Osteoblast (primary cell): Measurements from ENCODE around the gene VMP1. TPM values are rescaled to one million over a fixed set of nuclear protein-coding genes. Genes with fewer than 3 reads are reported as not detected.

Experiments used
- DNase-seq: peaks from one replicate; pipeline ENCODE4 v3.0.0; 2011; ENCODE audit warnings: low spot score, mixed read lengths; ENCODE audit not compliant: insufficient read length; ENCODE audit errors: missing footprints
- H2AFZ ChIP-seq: 2 replicates; pipeline ENCODE4 v1.6.0; 2011; ENCODE audit warnings: mild to moderate bottlenecking, low read length
- H3K27ac ChIP-seq: 2 replicates; pipeline ENCODE4 v1.5.1; 2011; ENCODE audit warnings: mild to moderate bottlenecking, low read depth, low read length, moderate library complexity
- H3K27me3 ChIP-seq: 2 replicates; pipeline ENCODE4 v1.6.0; 2012; ENCODE audit warnings: mild to moderate bottlenecking, control low read depth, inconsistent platforms, low read length, moderate library complexity; ENCODE audit not compliant: insufficient read depth
- H3K36me3 ChIP-seq: 2 replicates; pipeline ENCODE4 v1.5.1; 2011; ENCODE audit warnings: mild to moderate bottlenecking, low read length, control low read depth, moderate library complexity; ENCODE audit not compliant: insufficient read depth
- H3K4me1 ChIP-seq: 2 replicates; pipeline ENCODE4 v1.5.1; 2011; ENCODE audit warnings: mild to moderate bottlenecking, low read length, control low read depth, moderate library complexity; ENCODE audit not compliant: insufficient read depth
- H3K4me2 ChIP-seq: 2 replicates; pipeline ENCODE4 v1.6.0; 2011; ENCODE audit warnings: mild to moderate bottlenecking, low read length; ENCODE audit not compliant: insufficient read depth
- H3K4me3 ChIP-seq: fragments of 200-600 bp; sonication (generic); 3 replicates; pipeline ENCODE4 v1.5.1; 2012; ENCODE audit warnings: mild to moderate bottlenecking, low read length, inconsistent platforms; ENCODE audit not compliant: insufficient read depth
- H3K79me2 ChIP-seq: 2 replicates; pipeline ENCODE4 v1.6.0; 2012; ENCODE audit warnings: mild to moderate bottlenecking, low read length, control low read depth, inconsistent platforms; ENCODE audit not compliant: insufficient read depth
- H3K9me3 ChIP-seq: 2 replicates; pipeline ENCODE4 v1.5.1; 2011; ENCODE audit warnings: low read depth, low read length, control low read depth
- H4K20me1 ChIP-seq: 2 replicates; pipeline ENCODE4 v1.6.0; 2012; ENCODE audit warnings: mild to moderate bottlenecking, low read length, control low read depth; ENCODE audit not compliant: insufficient read depth
- total RNA-seq: library from RNA; depleted of rRNA; stranded (reverse); fragments of >200 nt; gene quantifications from 2 replicates; pipeline ENCODE4 v1.2.3, GENCODE V29; 2012
- TF ChIP-seq, protein P1 (sequence below): IDR thresholded peaks from 2 replicates; pipeline ENCODE4 v1.5.1; 2011; ENCODE audit warnings: mild to moderate bottlenecking, low read depth, low read length, moderate library complexity; ENCODE audit errors: extremely low read depth

Gene VMP1
- total RNA-seq, 1 donor = 415 TPM

DNA sequence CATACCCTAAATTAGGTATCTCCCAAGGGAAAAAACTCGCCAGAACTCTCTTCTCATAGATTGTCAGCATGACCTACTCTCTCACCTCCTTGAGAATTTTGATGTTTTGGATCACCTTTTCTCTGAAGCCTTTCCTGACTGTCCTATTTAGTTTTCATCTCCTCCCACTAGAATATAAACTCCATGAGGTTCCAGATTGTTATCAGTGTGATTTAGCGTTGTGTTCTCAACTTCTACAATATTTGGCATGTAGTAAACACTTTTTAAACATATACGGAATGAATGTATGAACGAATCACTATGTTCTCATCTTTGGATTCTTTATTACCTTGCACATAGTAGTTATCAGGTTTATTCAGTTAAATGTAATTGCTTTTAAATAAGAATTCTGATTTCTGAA is 88.7 kb downstream of the VMP1 start:
- Histone ChIP-seq H3K4me3 (no peak overlapping the region), H3K9me3 (no peaks in the 10 kb centered on the region), H3K36me3 (peaks cover 3% of the 10 kb centered on the region), H3K27ac (peak overlapping the region; percentile 42), H3K4me2 (no peak overlapping the region), H3K27me3 (no peaks in the 10 kb centered on the region), H4K20me1 (no peaks in the 10 kb centered on the region), H3K79me2 (peaks cover 8% of the 10 kb centered on the region), H2AFZ (no peak overlapping the region), H3K4me1 (peaks cover 31% of the 10 kb centered on the region)
- TF ChIP-seq, protein P1, sequence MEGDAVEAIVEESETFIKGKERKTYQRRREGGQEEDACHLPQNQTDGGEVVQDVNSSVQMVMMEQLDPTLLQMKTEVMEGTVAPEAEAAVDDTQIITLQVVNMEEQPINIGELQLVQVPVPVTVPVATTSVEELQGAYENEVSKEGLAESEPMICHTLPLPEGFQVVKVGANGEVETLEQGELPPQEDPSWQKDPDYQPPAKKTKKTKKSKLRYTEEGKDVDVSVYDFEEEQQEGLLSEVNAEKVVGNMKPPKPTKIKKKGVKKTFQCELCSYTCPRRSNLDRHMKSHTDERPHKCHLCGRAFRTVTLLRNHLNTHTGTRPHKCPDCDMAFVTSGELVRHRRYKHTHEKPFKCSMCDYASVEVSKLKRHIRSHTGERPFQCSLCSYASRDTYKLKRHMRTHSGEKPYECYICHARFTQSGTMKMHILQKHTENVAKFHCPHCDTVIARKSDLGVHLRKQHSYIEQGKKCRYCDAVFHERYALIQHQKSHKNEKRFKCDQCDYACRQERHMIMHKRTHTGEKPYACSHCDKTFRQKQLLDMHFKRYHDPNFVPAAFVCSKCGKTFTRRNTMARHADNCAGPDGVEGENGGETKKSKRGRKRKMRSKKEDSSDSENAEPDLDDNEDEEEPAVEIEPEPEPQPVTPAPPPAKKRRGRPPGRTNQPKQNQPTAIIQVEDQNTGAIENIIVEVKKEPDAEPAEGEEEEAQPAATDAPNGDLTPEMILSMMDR = no peak
- DNase-seq = no peak

DNA sequence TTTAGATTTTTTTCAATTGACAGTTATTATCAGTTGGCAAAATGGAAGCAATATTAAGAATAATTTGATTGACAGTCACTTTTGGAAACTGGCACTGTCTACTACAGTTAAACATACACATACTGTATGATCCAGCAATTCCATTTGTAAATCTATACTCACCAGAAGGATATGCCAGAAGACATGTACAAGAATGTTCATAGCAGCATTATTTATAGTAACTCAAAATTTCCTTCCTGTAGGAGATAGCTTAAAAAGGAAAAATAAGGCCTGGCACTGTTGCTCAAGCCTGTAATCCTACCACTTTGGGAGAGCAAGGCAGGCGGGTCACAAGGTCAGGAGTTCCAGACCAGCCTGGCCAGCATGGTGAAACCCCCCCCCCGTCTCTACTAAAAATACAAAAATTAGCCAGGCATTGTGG is 89.3 kb downstream of the VMP1 start:
- no peak overlapping the region for H3K4me2 ChIP-seq
- H3K4me1 ChIP-seq = peaks cover 28% of the 10 kb centered on the region
- H3K9me3 ChIP-seq = no peaks in the 10 kb centered on the region
- peaks cover 8% of the 10 kb centered on the region for H3K79me2 ChIP-seq
- DNase-seq = no peak
- H2AFZ ChIP-seq = no peak overlapping the region
- no peaks in the 10 kb centered on the region for H3K27me3 ChIP-seq
- H3K36me3 ChIP-seq = peaks cover 3% of the 10 kb centered on the region
- H3K27ac ChIP-seq = peak overlapping the region; percentile 42
- no peak overlapping the region for H3K4me3 ChIP-seq
- no peaks in the 10 kb centered on the region for H4K20me1 ChIP-seq
- TF ChIP-seq, protein P1 = no peak

DNA sequence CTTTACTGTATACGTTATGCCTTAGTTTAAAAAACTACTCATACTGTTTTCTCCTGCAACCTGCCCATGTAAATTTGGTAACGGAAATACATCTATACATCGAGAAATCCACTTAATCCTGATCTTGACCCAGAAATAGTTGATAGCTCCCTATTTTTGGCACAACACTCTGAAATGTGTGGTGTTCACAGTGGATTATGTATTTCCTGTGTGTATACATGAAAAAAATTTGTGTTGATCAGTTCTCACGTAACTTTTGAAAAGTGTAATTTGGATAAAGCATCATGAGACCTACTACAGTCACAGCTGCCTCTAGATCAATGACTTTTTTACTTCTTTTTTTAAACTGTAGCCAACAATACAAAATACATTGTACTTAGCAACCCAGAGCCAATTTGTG is 90.7 kb downstream of the VMP1 start:
- Histone ChIP-seq H3K4me2 (peak overlapping the region; percentile 11), H3K4me1 (peaks cover 25% of the 10 kb centered on the region), H4K20me1 (no peaks in the 10 kb centered on the region), H3K4me3 (no peak overlapping the region), H3K27me3 (no peaks in the 10 kb centered on the region), H2AFZ (no peak overlapping the region), H3K9me3 (no peaks in the 10 kb centered on the region), H3K79me2 (peaks cover 8% of the 10 kb centered on the region), H3K36me3 (peaks cover 3% of the 10 kb centered on the region), H3K27ac (peak overlapping the region; percentile 42)
- TF ChIP-seq, protein P1 = no peak
- no peak for DNase-seq

DNA sequence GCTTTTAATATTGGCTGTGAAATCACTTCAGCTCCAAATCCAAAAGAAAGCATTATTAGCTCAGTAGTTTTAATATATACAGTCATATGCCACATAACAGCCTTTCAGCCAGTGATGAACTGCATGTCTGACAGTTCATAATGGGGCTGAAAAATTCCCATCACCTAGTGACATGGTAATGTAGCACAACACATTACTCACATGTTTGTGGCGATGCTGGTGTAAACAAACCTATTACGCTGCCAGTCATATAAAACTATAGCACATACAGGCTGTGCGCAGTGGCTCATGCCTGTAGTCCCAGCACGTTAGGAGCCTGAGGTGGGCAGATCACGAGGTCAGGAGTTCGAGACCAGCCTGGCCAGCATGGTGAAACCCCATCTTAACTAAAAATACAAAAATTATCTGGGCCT is 93.1 kb downstream of the VMP1 start:
- no peak overlapping the region for H2AFZ ChIP-seq
- no peak overlapping the region for H3K4me3 ChIP-seq
- H3K36me3 ChIP-seq = peaks cover 3% of the 10 kb centered on the region
- no peaks in the 10 kb centered on the region for H4K20me1 ChIP-seq
- TF ChIP-seq, protein P1 = no peak
- peaks cover 11% of the 10 kb centered on the region for H3K79me2 ChIP-seq
- no peaks in the 10 kb centered on the region for H3K27me3 ChIP-seq
- H3K4me1 ChIP-seq = peaks cover 40% of the 10 kb centered on the region
- DNase-seq = no peak
- no peaks in the 10 kb centered on the region for H3K9me3 ChIP-seq
- H3K4me2 ChIP-seq = no peak overlapping the region
- H3K27ac ChIP-seq = no peak overlapping the region
